ENCODE data around the gene PTPRU. TPM values are rescaled to one million over a fixed set of nuclear protein-coding genes. Genes with fewer than 3 reads are reported as not detected.
A peak's percentile ranks its signal among the peaks of the same experiment; 100 is the strongest.

PTPRU gene
- polyA plus RNA-seq, 1 of the 3 experiments (the other 2 are of a cell fraction), result 3.5 TPM

GRCh38 chr1:29258189-29258975, 22.1 kb downstream of the PTPRU start:
- Histone ChIP-seq H3K4me2 (no peak overlapping the region), H3K36me3 (replicated peaks in 1 of 2; ENCODE audit: control insufficient read depth in 1 of 2, insufficient read depth in 2 of 2, low read length in 1 of 2) (no peaks in the 10 kb centered on the region), H3K79me2 (ENCODE audit: insufficient read depth) (no peaks in the 10 kb centered on the region), H3K4me1 (ENCODE audit: control insufficient read depth in 1 of 2, insufficient read depth in 2 of 2, low read depth in 1 of 2, low read length in 1 of 2) (peaks cover 18 to 29% of the 10 kb centered on the region in 2 experiments; a peak in 2 of 4 replicates), H2AFZ (ENCODE audit: low read depth) (no peak overlapping the region), H3F3A (replicated peaks; ENCODE audit: insufficient read depth) (no peaks in the 10 kb centered on the region), H3K27me3 (ENCODE audit: insufficient read depth) (no peaks in the 10 kb centered on the region), H4K20me1 (ENCODE audit: insufficient read depth) (no peaks in the 10 kb centered on the region), H3K9ac (no peak overlapping the region), H3K9me2 (no peaks in the 10 kb centered on the region), H3K4me3 (ENCODE audit: low read depth in 2 of 2, low read length in 1 of 2) (no peak overlapping the region), H3K27ac (ENCODE audit: low read depth in 2 of 2, low read length in 1 of 2) (peak overlapping the region in 1 of 2 experiments; percentile 23; a peak in 1 of 4 replicates), H3K9me3 (no peaks in the 10 kb centered on the region)
- CTCF ChIA-PET, result interaction anchor here (0.8 to 1.5 kb wide), 4 partner anchors 12 to 535 kb away, joined by 3 to 6 read pairs (median 4); no protein-coding TSS in a partner anchor
- DNase-seq, result no peak
- no peak for TF ChIP-seq NFIC (IDR thresholded peaks at IDR 0.05; ENCODE audit: borderline replicate concordance)
- no peak for TF ChIP-seq EP300 (IDR thresholded peaks at IDR 0.05; ENCODE audit: borderline replicate concordance in 1 of 2, low read depth in 1 of 2, low read length in 1 of 2)
- no peak for TF ChIP-seq YY1 (IDR thresholded peaks at IDR 0.05; ENCODE audit: low read depth)
- TF ChIP-seq CHD2 (IDR thresholded peaks at IDR 0.05; ENCODE audit: low read length, partially characterized antibody), result no peak
- TF ChIP-seq, protein P1, sequence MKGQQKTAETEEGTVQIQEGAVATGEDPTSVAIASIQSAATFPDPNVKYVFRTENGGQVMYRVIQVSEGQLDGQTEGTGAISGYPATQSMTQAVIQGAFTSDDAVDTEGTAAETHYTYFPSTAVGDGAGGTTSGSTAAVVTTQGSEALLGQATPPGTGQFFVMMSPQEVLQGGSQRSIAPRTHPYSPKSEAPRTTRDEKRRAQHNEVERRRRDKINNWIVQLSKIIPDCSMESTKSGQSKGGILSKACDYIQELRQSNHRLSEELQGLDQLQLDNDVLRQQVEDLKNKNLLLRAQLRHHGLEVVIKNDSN (IDR thresholded peaks at IDR 0.05; ENCODE audit: borderline replicate concordance, low read depth), result no peak
- TF ChIP-seq MXI1 (IDR thresholded peaks at IDR 0.05; ENCODE audit: low read depth, low read length), result no peak
- no peak for TF ChIP-seq REST (IDR thresholded peaks at IDR 0.05; ENCODE audit: low read depth, low read length)
- TF ChIP-seq, protein P2, sequence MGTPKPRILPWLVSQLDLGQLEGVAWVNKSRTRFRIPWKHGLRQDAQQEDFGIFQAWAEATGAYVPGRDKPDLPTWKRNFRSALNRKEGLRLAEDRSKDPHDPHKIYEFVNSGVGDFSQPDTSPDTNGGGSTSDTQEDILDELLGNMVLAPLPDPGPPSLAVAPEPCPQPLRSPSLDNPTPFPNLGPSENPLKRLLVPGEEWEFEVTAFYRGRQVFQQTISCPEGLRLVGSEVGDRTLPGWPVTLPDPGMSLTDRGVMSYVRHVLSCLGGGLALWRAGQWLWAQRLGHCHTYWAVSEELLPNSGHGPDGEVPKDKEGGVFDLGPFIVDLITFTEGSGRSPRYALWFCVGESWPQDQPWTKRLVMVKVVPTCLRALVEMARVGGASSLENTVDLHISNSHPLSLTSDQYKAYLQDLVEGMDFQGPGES (IDR thresholded peaks at IDR 0.05; ENCODE audit: low read depth, low read length), result no peak
- TF ChIP-seq, protein P3, sequence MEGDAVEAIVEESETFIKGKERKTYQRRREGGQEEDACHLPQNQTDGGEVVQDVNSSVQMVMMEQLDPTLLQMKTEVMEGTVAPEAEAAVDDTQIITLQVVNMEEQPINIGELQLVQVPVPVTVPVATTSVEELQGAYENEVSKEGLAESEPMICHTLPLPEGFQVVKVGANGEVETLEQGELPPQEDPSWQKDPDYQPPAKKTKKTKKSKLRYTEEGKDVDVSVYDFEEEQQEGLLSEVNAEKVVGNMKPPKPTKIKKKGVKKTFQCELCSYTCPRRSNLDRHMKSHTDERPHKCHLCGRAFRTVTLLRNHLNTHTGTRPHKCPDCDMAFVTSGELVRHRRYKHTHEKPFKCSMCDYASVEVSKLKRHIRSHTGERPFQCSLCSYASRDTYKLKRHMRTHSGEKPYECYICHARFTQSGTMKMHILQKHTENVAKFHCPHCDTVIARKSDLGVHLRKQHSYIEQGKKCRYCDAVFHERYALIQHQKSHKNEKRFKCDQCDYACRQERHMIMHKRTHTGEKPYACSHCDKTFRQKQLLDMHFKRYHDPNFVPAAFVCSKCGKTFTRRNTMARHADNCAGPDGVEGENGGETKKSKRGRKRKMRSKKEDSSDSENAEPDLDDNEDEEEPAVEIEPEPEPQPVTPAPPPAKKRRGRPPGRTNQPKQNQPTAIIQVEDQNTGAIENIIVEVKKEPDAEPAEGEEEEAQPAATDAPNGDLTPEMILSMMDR (IDR thresholded peaks at IDR 0.05), result no peak
- TF ChIP-seq RFX5 (IDR thresholded peaks at IDR 0.05; ENCODE audit: low read length), result no peak
- TF ChIP-seq TCF12 (IDR thresholded peaks at IDR 0.05), result no peak
- TF ChIP-seq NRF1 (IDR thresholded peaks at IDR 0.05; ENCODE audit: low read depth, low read length), result no peak
- no peak for TF ChIP-seq TAF1 (IDR thresholded peaks at IDR 0.05; ENCODE audit: borderline replicate concordance, low read depth, low read length)
- TF ChIP-seq MAX (IDR thresholded peaks at IDR 0.05; ENCODE audit: low read depth), result no peak
- TF ChIP-seq RCOR1 (IDR thresholded peaks at IDR 0.05; ENCODE audit: low read length), result no peak
- TF ChIP-seq FOXM1 (IDR thresholded peaks at IDR 0.05; ENCODE audit: low read depth), result no peak
- TF ChIP-seq GATA2 (CRISPR knock-in tag; IDR thresholded peaks at IDR 0.05), result no peak
- WGBS (ENCODE audit: low lambda C conversion rate), result 93% methylated on average over 16 of the region's 16 CpGs
- POLR2A ChIA-PET, result interaction anchor here (1.0 kb wide), 1 partner anchor 12 kb away, joined by 5 read pairs; no protein-coding TSS in a partner anchor

Data from SK-N-SH (cell line).